GM12892 (cell line): ENCODE measurements around the gene TBX1.

Experiments used
- POLR2A ChIP-seq: IDR thresholded peaks from 2 replicates; pipeline ENCODE4 v1.6.1; 2011; ENCODE audit warnings: low read depth, low read length, control low read depth
- POLR2AphosphoS5 ChIP-seq: IDR thresholded peaks from 2 replicates; pipeline ENCODE4 v1.6.1; 2011; ENCODE audit warnings: low read depth, low read length, control low read depth
- TAF1 ChIP-seq: IDR thresholded peaks from 2 replicates; pipeline ENCODE4 v1.6.1; 2011; ENCODE audit warnings: low read depth, mild to moderate bottlenecking, control low read depth, low read length, borderline replicate concordance

DNA sequence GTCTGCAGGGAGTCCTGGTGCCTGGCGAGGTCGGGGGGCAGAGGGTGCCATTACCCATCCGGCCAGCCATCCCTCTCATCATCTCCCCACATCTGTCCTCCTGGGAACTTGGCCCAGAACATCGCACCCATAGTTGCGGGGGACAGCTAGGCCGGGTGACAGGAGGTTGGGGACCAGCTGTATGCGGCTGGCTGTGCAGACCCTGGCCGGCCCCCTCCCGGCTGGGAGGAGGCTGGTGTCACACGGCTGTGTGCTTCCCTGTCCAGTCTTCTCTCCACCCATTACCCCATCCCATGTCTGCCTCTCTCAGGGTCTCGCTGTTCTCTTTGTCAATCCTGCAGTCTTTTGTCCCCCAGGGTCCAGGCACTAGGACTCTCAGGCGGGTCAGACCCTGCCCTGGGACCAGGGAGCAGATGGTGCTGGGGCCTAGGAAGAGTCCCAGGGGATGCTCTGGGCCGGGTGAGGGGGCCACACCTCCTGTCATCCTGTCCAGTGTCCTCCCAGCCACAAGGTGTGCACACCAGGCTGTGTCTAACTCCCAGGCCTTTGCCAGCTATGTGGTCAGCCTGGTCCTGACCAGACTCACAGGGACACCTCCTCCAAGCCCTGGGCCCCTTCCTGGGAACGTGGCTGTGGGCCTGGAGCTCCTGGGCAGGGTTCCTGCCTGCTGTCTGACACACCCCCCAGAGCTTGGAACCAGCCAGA lies 6.4 kb upstream of the TBX1 start:
- no peak for TF ChIP-seq POLR2A
- no peak for TF ChIP-seq POLR2AphosphoS5
- no peak for TF ChIP-seq TAF1
